T-cell (primary cell): Measurements from ENCODE around the gene GAST. TPM values are rescaled to one million over a fixed set of nuclear protein-coding genes. Genes with fewer than 3 reads are reported as not detected.

ENCODE experiments used
- ATAC-seq, 4 experiments: fragments of 200-7000 bp in 3 of 4; fragments of 150-1000 bp in 1 of 4; cut with Tn5 transposase; replicated peaks in 1 of 4; 1 replicate in 3 of 4; 2 replicates in 1 of 4; pipeline ENCODE4 v1.10.0; 2021; ENCODE audit warnings: moderate library complexity in 3 of 4, mild to moderate bottlenecking in 2 of 4, moderate number of reproducible peaks in 1 of 4
- CTCF ChIA-PET, 2 donors: fragments of 300-600 bp; sonication (Branson Sonifier 250); formaldehyde crosslinking; loops; one replicate each; lab custom pipeline; 2022; ENCODE audit warnings: antibody characterized with exemption in 2 of 2; lab: Charles Lee
- POLR2A ChIA-PET, 2 donors: fragments of 300-600 bp; sonication (Branson Sonifier 250); formaldehyde crosslinking; loops; one replicate each; lab custom pipeline; 2022; ENCODE audit warnings: antibody characterized with exemption in 2 of 2; lab: Charles Lee
- DNase-seq, 35 experiments: peaks; one replicate each; pipeline versions ENCODE4 v3.0.0 to v3.0.0-alpha.2; 2013 to 2023
- H3K27ac ChIP-seq: one replicate; pipeline ENCODE4 v1.5.1; 2013; ENCODE audit warnings: low read length
- H3K27me3 ChIP-seq, 2 experiments: replicated peaks in 1 of 2; 1 replicate in 1 of 2; 2 replicates in 1 of 2; pipeline versions ENCODE4 v1.6.1 to v1.7.0; 2013; ENCODE audit warnings: low read length in 1 of 2, mixed read lengths in 1 of 2; ENCODE audit not compliant: control insufficient read depth in 2 of 2, insufficient read depth in 2 of 2; ENCODE audit errors: extremely low read depth in 1 of 2
- H3K36me3 ChIP-seq, 2 donors: 1 replicate in 1 of 2; 2 replicates in 1 of 2; pipeline versions ENCODE4 v1.6.1 to v1.7.0; 2013; ENCODE audit warnings: low read length in 1 of 2; ENCODE audit not compliant: control insufficient read depth in 2 of 2, insufficient read depth in 1 of 2; ENCODE audit errors: extremely low read depth in 1 of 2
- H3K4me1 ChIP-seq, 2 experiments: 1 replicate in 1 of 2; 2 replicates in 1 of 2; pipeline versions ENCODE4 v1.6.1 to v1.7.0; 2013; ENCODE audit warnings: low read length in 2 of 2, mixed read lengths in 1 of 2; ENCODE audit not compliant: insufficient read depth in 2 of 2, control insufficient read depth in 1 of 2; ENCODE audit errors: extremely low read depth in 1 of 2
- H3K4me3 ChIP-seq, 2 donors: 1 replicate in 1 of 2; 2 replicates in 1 of 2; pipeline versions ENCODE4 v1.5.1 to v1.7.0; 2013; ENCODE audit warnings: mild to moderate bottlenecking in 2 of 2, low read length in 1 of 2, moderate library complexity in 1 of 2; ENCODE audit not compliant: control insufficient read depth in 1 of 2; ENCODE audit errors: extremely low read depth in 1 of 2
- H3K9me3 ChIP-seq: 2 replicates; pipeline ENCODE4 v1.7.0; 2013
- H3K27ac Mint-ChIP-seq, 2 donors: one replicate each; pipeline ENCODE4 v1.8.0; 2020 to 2021; ENCODE audit warnings: mild to moderate bottlenecking in 2 of 2, mixed read lengths in 2 of 2
- H3K27me3 Mint-ChIP-seq, 2 donors: one replicate each; pipeline ENCODE4 v1.8.0; 2021 to 2022; ENCODE audit warnings: mixed read lengths in 2 of 2
- H3K36me3 Mint-ChIP-seq: one replicate; pipeline ENCODE4 v1.8.0; 2021; ENCODE audit warnings: mixed read lengths
- H3K4me1 Mint-ChIP-seq, 3 donors: one replicate each; pipeline ENCODE4 v1.8.0; 2020 to 2022; ENCODE audit warnings: mixed read lengths in 3 of 3, mild to moderate bottlenecking in 1 of 3
- H3K4me3 Mint-ChIP-seq, 3 donors: one replicate each; pipeline ENCODE4 v1.8.0; 2020 to 2022; ENCODE audit warnings: mild to moderate bottlenecking in 3 of 3, mixed read lengths in 3 of 3, moderate library complexity in 3 of 3
- H3K9me3 Mint-ChIP-seq, 3 donors: one replicate each; pipeline ENCODE4 v1.8.0; 2020 to 2022; ENCODE audit warnings: mixed read lengths in 3 of 3
- WGBS: methylation state at CpG from one replicate; pipeline ENCODE4 v1.1.5; 2013; ENCODE audit warnings: missing lambda C conversion rate; ENCODE audit not compliant: insufficient coverage; 5-methylcytosine and 5-hydroxymethylcytosine counted together
- total RNA-seq, 35 experiments: library from RNA in 6 of 35; stranded (reverse) in 6 of 35; fragments of 120-200 nt in 1 of 35; gene quantifications; one replicate each; pipeline versions ENCODE4 v1.2.1 to v1.2.4 and lab custom pipeline; 2013 to 2026

GAST gene
- total RNA-seq, 5 donors from 2014 or later (not counting 1 experiment from before 2014, with no cell fraction given): not detected

DNA sequence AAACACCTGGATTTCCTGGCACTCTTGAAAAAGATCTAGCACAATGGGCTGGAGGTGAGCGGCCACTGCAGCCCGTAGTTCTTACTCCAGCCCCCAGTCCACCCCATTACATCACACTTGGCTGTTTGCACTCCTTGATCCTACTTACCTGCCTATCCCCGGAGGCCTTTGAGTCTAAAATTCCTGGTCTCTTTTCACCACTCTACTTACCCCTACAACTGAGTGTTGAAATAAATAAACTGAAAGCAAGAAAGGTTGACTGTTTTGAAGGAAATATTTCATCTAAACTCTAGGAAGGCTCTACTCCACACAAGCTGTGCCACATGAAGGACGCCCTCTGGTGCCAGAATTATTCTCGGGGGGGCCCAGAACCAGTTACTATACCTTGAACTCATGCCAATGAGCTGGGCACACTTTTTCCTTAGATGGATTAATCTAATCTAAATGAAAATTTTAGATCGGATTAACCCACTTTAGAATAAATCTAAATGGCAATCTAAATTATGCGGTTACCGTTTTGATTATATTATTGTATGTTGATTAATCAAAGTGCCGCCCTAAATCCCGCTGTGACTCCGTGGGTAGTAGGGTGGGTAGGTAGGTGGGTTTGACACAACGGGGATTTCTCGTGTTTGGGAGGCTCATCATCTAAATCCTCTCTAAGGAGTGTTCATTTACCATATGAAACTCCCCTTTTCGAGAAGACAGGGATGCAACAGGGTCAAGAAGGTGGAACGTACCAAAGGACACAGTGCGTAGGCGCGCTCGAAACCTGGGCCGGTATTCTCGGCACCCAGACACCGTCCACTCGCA, 24.1 kb upstream of the GAST start:
- Mint-ChIP-seq H3K9me3 (no peaks in the 10 kb centered on the region), H3K27ac (peak overlapping the region; percentile 95 to 99), H3K27me3 (no peaks in the 10 kb centered on the region), H3K4me1 (peaks cover 34 to 44% (median 41%) of the 10 kb centered on the region in 3 donors), H3K4me3 (peak overlapping the region; percentile 94 to 97 (median 95)), H3K36me3 (peaks cover 33% of the 10 kb centered on the region)
- Histone ChIP-seq H3K9me3 (no peaks in the 10 kb centered on the region), H3K4me3 (peak overlapping the region; percentile 58 to 74), H3K27me3 (no peaks in the 10 kb centered on the region), H3K27ac (peak overlapping the region; percentile 98), H3K4me1 (peaks cover 19 to 29% of the 10 kb centered on the region in 2 experiments), H3K36me3 (peaks cover 10 to 37% of the 10 kb centered on the region in 2 donors)
- DNase-seq (peak in 34 of 35 experiments; percentile 33 to 78 (median 56)), ATAC-seq (peak; percentile 9 to 19 (median 12))
- 20% methylated on average over 8 of the region's 23 CpGs for WGBS
- ChIA-PET POLR2A (interaction anchor here (0.6 to 4.8 kb wide), 24 partner anchors 8 to 1705 kb away, joined by 3 to 108 read pairs (median 4); partner anchors contain the start of genes FKBP10 (in 1 of the 2), ODAD4 (in 1 of the 2), VPS25 (in 1 of the 2) and WIPF2 (in 1 of the 2)), CTCF (interaction anchor here (0.6 to 5.4 kb wide), 12 partner anchors 8 to 1361 kb away, joined by 3 to 60 read pairs (median 4); partner anchors contain the start of gene ODAD4 (in 1 of the 2))

DNA sequence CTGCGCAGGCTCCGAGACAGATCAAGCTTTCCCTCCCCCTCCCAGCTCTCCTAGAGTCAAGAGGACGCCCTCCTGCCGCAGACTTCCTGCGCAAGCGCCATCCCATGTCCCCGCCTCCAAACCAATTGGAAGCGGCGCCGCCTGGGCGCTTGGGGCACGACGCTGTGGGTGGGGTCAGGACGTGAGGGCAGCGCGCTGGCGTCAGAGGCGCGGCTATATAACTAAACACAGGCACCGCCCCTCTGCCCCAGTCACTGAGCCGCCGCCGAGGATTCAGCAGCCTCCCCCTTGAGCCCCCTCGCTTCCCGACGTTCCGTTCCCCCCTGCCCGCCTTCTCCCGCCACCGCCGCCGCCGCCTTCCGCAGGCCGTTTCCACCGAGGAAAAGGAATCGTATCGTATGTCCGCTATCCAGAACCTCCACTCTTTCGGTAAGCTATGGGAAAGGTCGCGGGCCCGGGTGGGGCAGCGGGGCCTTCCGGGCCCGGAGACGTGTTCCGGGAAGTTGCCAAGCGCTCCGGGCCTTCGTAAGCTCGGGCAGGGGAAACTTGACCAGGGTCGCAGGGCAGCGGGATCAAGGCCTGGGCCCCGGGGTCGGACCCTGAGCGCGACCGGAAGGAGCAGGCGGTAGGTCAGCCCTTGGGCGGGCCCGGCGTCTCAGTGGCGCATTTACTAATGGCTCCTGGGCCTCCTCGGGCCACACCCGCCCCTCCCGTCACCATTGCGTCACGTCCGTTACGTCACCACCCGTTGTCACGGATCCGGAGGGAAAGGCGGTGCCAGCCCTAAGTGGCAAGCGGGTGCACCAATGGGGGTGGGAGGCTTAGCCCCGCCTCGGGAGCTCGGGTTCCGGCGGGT, 23.3 kb upstream of the GAST start, which contains the start of gene EIF1:
EIF1 (plus strand) TSS at position 245 of the 856 bp plus-strand sequence; CDS start at position 399, 154 bp downstream.
- ATAC-seq (peak; percentile 79 to 87 (median 82)), DNase-seq (peak; percentile 98 to 100 (median 99))
- H3K9me3 Mint-ChIP-seq: no peaks in the 10 kb centered on the region
- peaks cover 16 to 44% of the 10 kb centered on the region in 2 donors for H3K36me3 ChIP-seq
- peaks cover 33% of the 10 kb centered on the region for H3K36me3 Mint-ChIP-seq
- ChIA-PET CTCF (interaction anchor here (0.6 to 5.4 kb wide), 13 partner anchors 9 to 1362 kb away, joined by 3 to 60 read pairs (median 5); partner anchors contain the start of gene ODAD4 (in 1 of the 2)), POLR2A (interaction anchor here (0.6 to 4.8 kb wide), 29 partner anchors 8 to 1806 kb away, joined by 3 to 108 read pairs (median 3); partner anchors contain the start of genes FKBP10 (in 1 of the 2), KRTAP16-1 (in 1 of the 2), ODAD4 (in 1 of the 2) and VPS25 (in 1 of the 2))
- under 1% methylated on average over 79 of the region's 81 CpGs for WGBS
- no peaks in the 10 kb centered on the region for H3K9me3 ChIP-seq
- H3K4me3 Mint-ChIP-seq: peak within 1 kb of the TSS; percentile 94 to 97 (median 95)
- no peaks in the 10 kb centered on the region for H3K27me3 ChIP-seq
- no peaks in the 10 kb centered on the region for H3K27me3 Mint-ChIP-seq
- peak within 1 kb of the TSS; percentile 95 to 99 for H3K27ac Mint-ChIP-seq
- peaks cover 36 to 44% (median 41%) of the 10 kb centered on the region in 3 donors for H3K4me1 Mint-ChIP-seq
- peak within 1 kb of the TSS; percentile 74 to 90 for H3K4me3 ChIP-seq
- peak within 1 kb of the TSS; percentile 98 for H3K27ac ChIP-seq
- H3K4me1 ChIP-seq: peaks cover 19 to 29% of the 10 kb centered on the region in 2 experiments

DNA sequence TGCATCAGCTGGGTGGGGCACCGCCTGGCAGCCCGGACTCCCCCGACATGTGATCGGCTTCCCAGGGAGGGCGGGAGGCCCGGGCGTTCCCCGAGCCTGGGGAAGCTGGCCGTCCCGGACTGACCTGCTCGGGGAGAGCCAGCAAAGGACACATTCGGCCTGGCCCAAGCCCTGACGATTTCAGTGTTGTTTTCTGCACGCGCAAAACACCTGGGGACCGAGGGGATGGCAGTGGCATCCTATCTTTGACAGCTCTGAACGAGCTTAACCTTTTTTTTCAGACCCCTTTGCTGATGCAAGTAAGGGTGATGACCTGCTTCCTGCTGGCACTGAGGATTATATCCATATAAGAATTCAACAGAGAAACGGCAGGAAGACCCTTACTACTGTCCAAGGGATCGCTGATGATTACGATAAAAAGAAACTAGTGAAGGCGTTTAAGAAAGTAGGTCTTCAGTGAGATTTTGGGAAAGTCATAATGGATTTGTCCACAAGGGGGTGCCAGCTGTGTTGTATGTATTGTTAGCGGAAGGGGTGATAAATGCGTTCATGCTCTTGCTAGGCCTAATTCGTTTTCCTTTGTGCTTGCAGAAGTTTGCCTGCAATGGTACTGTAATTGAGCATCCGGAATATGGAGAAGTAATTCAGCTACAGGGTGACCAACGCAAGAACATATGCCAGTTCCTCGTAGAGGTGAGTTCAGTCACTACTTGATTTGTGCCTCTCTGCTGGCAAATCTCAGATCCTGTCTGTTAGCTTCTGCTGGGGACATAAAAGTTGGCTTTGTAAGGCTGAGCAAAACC, 22.4 kb upstream of the GAST start:
- peaks cover 41 to 44% (median 43%) of the 10 kb centered on the region in 3 donors for H3K4me1 Mint-ChIP-seq
- H3K27ac Mint-ChIP-seq: peak overlapping the region; percentile 95 to 99
- DNase-seq: peak in 24 of 35 experiments; percentile 23 to 81 (median 52)
- Histone ChIP-seq H3K36me3 (peaks cover 18 to 51% of the 10 kb centered on the region in 2 donors), H3K27me3 (no peaks in the 10 kb centered on the region), H3K4me1 (peaks cover 19 to 29% of the 10 kb centered on the region in 2 experiments), H3K4me3 (peak overlapping the region; percentile 74 to 90), H3K9me3 (no peaks in the 10 kb centered on the region), H3K27ac (peak overlapping the region; percentile 98)
- no peaks in the 10 kb centered on the region for H3K9me3 Mint-ChIP-seq
- WGBS: 1% methylated on average over 23 of the region's 27 CpGs
- H3K4me3 Mint-ChIP-seq: peak overlapping the region; percentile 94 to 97 (median 95)
- peaks cover 37% of the 10 kb centered on the region for H3K36me3 Mint-ChIP-seq
- H3K27me3 Mint-ChIP-seq: no peaks in the 10 kb centered on the region
- ChIA-PET CTCF (interaction anchor here in 1 of 2 donors (0.7 to 5.4 kb wide), 4 partner anchors 10 to 871 kb away, joined by 5 to 60 read pairs (median 20); no protein-coding TSS in a partner anchor), POLR2A (interaction anchor here (0.6 to 4.8 kb wide), 13 partner anchors 9 to 1806 kb away, joined by 3 to 108 read pairs (median 4); partner anchors contain the start of genes KRTAP16-1 (in 1 of the 2) and ODAD4 (in 1 of the 2))
- ATAC-seq: no peak

GRCh38 chr17:41690497-41690896, 21.6 kb upstream of the GAST start:
- POLR2A ChIA-PET: interaction anchor here (0.5 to 4.8 kb wide), 10 partner anchors 11 to 1689 kb away, joined by 3 to 108 read pairs (median 9); no protein-coding TSS in a partner anchor
- H3K4me1 Mint-ChIP-seq: peaks cover 45 to 47% (median 45%) of the 10 kb centered on the region in 3 donors
- ATAC-seq (no peak), DNase-seq (peak in 1 of 35 experiments; percentile 33)
- peaks cover 18 to 59% of the 10 kb centered on the region in 2 donors for H3K36me3 ChIP-seq
- H3K4me3 Mint-ChIP-seq: peak overlapping the region; percentile 94 to 97 (median 95)
- CTCF ChIA-PET: interaction anchor here in 1 of 2 donors (2.5 to 5.4 kb wide), 2 partner anchors 11 to 25 kb away, joined by 10 to 60 read pairs; no protein-coding TSS in a partner anchor
- H3K27me3 Mint-ChIP-seq: no peaks in the 10 kb centered on the region
- H3K4me3 ChIP-seq: peak overlapping the region in 1 of 2 donors; percentile 74
- peaks cover 37% of the 10 kb centered on the region for H3K36me3 Mint-ChIP-seq
- peak overlapping the region; percentile 98 for H3K27ac ChIP-seq
- H3K9me3 Mint-ChIP-seq: no peaks in the 10 kb centered on the region
- WGBS: no CpG with 5 or more reads among the region's 2 CpGs
- no peaks in the 10 kb centered on the region for H3K9me3 ChIP-seq
- no peaks in the 10 kb centered on the region for H3K27me3 ChIP-seq
- peak overlapping the region in 1 of 2 donors; percentile 99 for H3K27ac Mint-ChIP-seq
- peaks cover 19 to 29% of the 10 kb centered on the region in 2 experiments for H3K4me1 ChIP-seq
